Measurements from ENCODE around the gene CEP350. TPM values are rescaled to one million over a fixed set of nuclear protein-coding genes. Genes with fewer than 3 reads are reported as not detected.

The CEP350 gene
- total and polyA plus RNA-seq, 10 of the 15 experiments (the other 5 are each of a cell fraction or from before 2014, with no cell fraction given): 5.2 to 46.0 (median 23.1) TPM

DNA sequence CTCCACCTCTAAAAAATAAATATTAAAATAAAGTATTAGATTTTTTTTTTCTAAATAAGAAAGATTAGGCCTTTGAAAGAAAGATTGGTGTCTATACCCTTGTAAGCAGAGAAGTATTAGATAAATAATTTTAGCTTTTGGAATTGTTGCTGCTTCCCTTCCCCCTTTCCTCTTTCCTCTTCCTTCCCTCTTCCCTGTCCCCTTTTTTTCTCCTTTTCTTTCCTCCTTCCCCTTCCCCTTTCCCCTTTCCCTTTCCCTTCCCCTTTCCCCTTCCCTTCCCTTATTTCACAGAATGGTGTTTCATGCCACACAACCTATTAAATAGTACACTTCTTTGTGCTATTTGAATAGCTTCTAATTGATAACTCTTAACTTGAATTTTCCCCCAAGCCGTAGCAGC lies 130.3 kb downstream of the CEP350 start:
- DNase-seq (ENCODE audit: low read depth, low spot score): no peak
- 96% methylated on average over 1 of the region's 1 CpG for WGBS (ENCODE audit: insufficient coverage, insufficient replicate concordance, low lambda C conversion rate, missing lambda C conversion rate)
- TF ChIP-seq HCFC1 (IDR thresholded peaks at IDR 0.05; ENCODE audit: low read length) (no peak), BACH1 (IDR thresholded peaks at IDR 0.05; ENCODE audit: borderline replicate concordance) (no peak), KAT2A (conservative IDR thresholded peaks at IDR 0.05; ENCODE audit: control insufficient read depth, low read depth, low read length) (no peak), EED (IDR thresholded peaks at IDR 0.05; ENCODE audit: low read depth) (no peak), NR2C2 (IDR thresholded peaks at IDR 0.05; ENCODE audit: borderline replicate concordance, control insufficient read depth, insufficient read length, low read depth) (no peak), PML (IDR thresholded peaks at IDR 0.05; ENCODE audit: low read length) (no peak), ZNF274 (IDR thresholded peaks at IDR 0.05; ENCODE audit: insufficient read depth, insufficient read length) (no peak), POLR2A (IDR thresholded peaks at IDR 0.05; ENCODE audit: low read depth, low read length) (no peak)
- TF ChIP-seq, protein P1, sequence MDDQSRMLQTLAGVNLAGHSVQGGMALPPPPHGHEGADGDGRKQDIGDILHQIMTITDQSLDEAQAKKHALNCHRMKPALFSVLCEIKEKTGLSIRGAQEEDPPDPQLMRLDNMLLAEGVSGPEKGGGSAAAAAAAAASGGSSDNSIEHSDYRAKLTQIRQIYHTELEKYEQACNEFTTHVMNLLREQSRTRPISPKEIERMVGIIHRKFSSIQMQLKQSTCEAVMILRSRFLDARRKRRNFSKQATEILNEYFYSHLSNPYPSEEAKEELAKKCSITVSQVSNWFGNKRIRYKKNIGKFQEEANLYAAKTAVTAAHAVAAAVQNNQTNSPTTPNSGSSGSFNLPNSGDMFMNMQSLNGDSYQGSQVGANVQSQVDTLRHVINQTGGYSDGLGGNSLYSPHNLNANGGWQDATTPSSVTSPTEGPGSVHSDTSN (IDR thresholded peaks at IDR 0.05; ENCODE audit: insufficient replicate concordance, low read depth, low read length): no peak
- TF ChIP-seq, protein P2, sequence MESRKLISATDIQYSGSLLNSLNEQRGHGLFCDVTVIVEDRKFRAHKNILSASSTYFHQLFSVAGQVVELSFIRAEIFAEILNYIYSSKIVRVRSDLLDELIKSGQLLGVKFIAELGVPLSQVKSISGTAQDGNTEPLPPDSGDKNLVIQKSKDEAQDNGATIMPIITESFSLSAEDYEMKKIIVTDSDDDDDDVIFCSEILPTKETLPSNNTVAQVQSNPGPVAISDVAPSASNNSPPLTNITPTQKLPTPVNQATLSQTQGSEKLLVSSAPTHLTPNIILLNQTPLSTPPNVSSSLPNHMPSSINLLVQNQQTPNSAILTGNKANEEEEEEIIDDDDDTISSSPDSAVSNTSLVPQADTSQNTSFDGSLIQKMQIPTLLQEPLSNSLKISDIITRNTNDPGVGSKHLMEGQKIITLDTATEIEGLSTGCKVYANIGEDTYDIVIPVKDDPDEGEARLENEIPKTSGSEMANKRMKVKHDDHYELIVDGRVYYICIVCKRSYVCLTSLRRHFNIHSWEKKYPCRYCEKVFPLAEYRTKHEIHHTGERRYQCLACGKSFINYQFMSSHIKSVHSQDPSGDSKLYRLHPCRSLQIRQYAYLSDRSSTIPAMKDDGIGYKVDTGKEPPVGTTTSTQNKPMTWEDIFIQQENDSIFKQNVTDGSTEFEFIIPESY (IDR thresholded peaks at IDR 0.05): no peak
- TF ChIP-seq, protein P3, sequence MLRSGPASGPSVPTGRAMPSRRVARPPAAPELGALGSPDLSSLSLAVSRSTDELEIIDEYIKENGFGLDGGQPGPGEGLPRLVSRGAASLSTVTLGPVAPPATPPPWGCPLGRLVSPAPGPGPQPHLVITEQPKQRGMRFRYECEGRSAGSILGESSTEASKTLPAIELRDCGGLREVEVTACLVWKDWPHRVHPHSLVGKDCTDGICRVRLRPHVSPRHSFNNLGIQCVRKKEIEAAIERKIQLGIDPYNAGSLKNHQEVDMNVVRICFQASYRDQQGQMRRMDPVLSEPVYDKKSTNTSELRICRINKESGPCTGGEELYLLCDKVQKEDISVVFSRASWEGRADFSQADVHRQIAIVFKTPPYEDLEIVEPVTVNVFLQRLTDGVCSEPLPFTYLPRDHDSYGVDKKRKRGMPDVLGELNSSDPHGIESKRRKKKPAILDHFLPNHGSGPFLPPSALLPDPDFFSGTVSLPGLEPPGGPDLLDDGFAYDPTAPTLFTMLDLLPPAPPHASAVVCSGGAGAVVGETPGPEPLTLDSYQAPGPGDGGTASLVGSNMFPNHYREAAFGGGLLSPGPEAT (IDR thresholded peaks at IDR 0.05; ENCODE audit: low read depth): no peak
- TF ChIP-seq, protein P4, sequence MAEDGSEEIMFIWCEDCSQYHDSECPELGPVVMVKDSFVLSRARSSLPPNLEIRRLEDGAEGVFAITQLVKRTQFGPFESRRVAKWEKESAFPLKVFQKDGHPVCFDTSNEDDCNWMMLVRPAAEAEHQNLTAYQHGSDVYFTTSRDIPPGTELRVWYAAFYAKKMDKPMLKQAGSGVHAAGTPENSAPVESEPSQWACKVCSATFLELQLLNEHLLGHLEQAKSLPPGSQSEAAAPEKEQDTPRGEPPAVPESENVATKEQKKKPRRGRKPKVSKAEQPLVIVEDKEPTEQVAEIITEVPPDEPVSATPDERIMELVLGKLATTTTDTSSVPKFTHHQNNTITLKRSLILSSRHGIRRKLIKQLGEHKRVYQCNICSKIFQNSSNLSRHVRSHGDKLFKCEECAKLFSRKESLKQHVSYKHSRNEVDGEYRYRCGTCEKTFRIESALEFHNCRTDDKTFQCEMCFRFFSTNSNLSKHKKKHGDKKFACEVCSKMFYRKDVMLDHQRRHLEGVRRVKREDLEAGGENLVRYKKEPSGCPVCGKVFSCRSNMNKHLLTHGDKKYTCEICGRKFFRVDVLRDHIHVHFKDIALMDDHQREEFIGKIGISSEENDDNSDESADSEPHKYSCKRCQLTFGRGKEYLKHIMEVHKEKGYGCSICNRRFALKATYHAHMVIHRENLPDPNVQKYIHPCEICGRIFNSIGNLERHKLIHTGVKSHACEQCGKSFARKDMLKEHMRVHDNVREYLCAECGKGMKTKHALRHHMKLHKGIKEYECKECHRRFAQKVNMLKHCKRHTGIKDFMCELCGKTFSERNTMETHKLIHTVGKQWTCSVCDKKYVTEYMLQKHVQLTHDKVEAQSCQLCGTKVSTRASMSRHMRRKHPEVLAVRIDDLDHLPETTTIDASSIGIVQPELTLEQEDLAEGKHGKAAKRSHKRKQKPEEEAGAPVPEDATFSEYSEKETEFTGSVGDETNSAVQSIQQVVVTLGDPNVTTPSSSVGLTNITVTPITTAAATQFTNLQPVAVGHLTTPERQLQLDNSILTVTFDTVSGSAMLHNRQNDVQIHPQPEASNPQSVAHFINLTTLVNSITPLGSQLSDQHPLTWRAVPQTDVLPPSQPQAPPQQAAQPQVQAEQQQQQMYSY (CRISPR knock-in tag; IDR thresholded peaks at IDR 0.05): no peak
- ChIA-PET SMC1A (ENCODE audit: uncharacterized antibody, unreplicated experiment) (interaction anchor here (0.6 to 1.9 kb wide), 5 partner anchors 10 to 218 kb away, joined by 3 to 6 read pairs (median 3); no protein-coding TSS in a partner anchor), CTCF (interaction anchor here (0.8 to 1.4 kb wide), 4 partner anchors 10 to 96 kb away, joined by 3 to 5 read pairs (median 4); no protein-coding TSS in a partner anchor), RAD21 (ENCODE audit: unreplicated experiment) (interaction anchor here (0.6 to 1.1 kb wide), 2 partner anchors 94 to 482 kb away, joined by 3 to 4 read pairs; no protein-coding TSS in a partner anchor), POLR2A (no interaction called here)
- no peaks in the 10 kb centered on the region for H3K9me3 ChIP-seq (replicated peaks; ENCODE audit: control insufficient read depth, insufficient read depth, low read length)
- H3K36me3 ChIP-seq (ENCODE audit: control insufficient read depth in 2 of 2, insufficient read depth in 2 of 2, low read length in 1 of 2): peaks cover 2 to 13% of the 10 kb centered on the region in 2 experiments; a peak in 3 of 4 replicates
- H3K79me2 ChIP-seq (ENCODE audit: control insufficient read depth, insufficient read depth, low read length): no peaks in the 10 kb centered on the region
- H4K20me1 ChIP-seq (ENCODE audit: control insufficient read depth, insufficient read depth): no peaks in the 10 kb centered on the region
- H3K9ac ChIP-seq (ENCODE audit: control insufficient read depth, insufficient read depth, low read length): no peak overlapping the region
- H3K4me2 ChIP-seq (ENCODE audit: control insufficient read depth, insufficient read depth): no peak overlapping the region
- no peaks in the 10 kb centered on the region for H3K4me1 ChIP-seq (ENCODE audit: control insufficient read depth, insufficient read depth, low read length)
- no TSS peak for BruUV-seq (replicated peaks)
- in situ Hi-C loops (cut with MboI): no loop called here
- intact Hi-C loops (cut with micrococcal nuclease; ENCODE audit: unreplicated experiment): no loop called here
- FAIRE-seq: no peak
- no peak overlapping the region for H3K27ac ChIP-seq (ENCODE audit: control insufficient read depth, insufficient read depth)
- H3K4me3 ChIP-seq: no peak overlapping the region
- H3K27me3 ChIP-seq (replicated peaks in 1 of 2; ENCODE audit: control insufficient read depth in 2 of 2, insufficient read depth in 2 of 2, low read length in 1 of 2): no peaks in the 10 kb centered on the region
- no peak overlapping the region for H2AFZ ChIP-seq (ENCODE audit: control insufficient read depth, low read depth, low read length)
- no peak for ATAC-seq

Measured in GM12878 (cell line).